ENCODE data around the gene ZC3H7A. TPM values are rescaled to one million over a fixed set of nuclear protein-coding genes. Genes with fewer than 3 reads are reported as not detected.

Gene ZC3H7A
- total and polyA plus RNA-seq, 9 of the 15 experiments (the other 6 are each of a cell fraction or from before 2014, with no cell fraction given), result 19.8 to 49.1 (median 28.2) TPM

DNA sequence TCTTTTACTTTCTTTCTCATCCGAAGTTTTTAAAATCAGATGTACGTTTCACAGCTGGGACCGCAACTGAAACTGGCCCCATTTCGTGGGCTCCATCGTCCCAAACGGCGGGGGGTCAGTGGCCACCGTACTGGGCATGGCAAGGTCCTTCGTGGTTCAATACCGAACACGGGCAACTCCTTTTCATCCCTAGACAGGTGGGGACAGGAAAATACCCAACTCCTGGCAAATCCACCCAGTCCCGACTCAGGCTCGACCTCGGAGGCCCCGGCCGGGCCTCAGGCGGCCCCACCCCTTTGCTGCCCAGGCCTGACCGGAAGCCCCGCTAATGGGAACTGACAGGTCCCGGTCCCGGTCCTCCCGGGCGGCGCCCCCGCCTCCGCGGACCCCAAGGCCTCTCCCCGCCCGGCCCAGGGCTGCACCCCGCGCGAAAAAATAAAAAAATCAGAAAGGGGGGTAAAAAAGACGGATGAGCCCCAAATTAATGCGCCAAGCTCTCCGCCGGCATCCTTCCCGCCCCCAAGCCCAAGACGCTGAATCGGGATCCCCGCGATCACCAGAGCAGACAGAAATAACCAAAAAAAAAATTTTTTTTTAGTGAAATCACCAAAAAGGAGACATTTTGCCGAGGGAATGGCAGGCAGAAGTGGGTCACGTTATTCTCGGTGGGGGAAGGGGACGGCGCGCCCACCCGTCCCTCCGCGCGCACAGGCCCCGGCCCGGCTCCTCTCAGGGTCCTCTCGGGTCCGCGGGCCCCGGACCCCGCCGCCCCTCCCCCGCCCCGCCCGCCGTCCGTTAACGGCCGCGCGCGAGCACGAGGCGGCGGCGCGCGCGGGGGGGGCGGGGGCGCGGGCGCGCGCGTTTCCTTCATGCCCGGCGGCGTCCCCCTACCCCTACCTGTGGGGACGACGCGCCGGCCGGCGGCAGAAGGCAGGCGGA, 562 bp downstream of the ZC3H7A start (continued):
- TF ChIP-seq, protein P1, sequence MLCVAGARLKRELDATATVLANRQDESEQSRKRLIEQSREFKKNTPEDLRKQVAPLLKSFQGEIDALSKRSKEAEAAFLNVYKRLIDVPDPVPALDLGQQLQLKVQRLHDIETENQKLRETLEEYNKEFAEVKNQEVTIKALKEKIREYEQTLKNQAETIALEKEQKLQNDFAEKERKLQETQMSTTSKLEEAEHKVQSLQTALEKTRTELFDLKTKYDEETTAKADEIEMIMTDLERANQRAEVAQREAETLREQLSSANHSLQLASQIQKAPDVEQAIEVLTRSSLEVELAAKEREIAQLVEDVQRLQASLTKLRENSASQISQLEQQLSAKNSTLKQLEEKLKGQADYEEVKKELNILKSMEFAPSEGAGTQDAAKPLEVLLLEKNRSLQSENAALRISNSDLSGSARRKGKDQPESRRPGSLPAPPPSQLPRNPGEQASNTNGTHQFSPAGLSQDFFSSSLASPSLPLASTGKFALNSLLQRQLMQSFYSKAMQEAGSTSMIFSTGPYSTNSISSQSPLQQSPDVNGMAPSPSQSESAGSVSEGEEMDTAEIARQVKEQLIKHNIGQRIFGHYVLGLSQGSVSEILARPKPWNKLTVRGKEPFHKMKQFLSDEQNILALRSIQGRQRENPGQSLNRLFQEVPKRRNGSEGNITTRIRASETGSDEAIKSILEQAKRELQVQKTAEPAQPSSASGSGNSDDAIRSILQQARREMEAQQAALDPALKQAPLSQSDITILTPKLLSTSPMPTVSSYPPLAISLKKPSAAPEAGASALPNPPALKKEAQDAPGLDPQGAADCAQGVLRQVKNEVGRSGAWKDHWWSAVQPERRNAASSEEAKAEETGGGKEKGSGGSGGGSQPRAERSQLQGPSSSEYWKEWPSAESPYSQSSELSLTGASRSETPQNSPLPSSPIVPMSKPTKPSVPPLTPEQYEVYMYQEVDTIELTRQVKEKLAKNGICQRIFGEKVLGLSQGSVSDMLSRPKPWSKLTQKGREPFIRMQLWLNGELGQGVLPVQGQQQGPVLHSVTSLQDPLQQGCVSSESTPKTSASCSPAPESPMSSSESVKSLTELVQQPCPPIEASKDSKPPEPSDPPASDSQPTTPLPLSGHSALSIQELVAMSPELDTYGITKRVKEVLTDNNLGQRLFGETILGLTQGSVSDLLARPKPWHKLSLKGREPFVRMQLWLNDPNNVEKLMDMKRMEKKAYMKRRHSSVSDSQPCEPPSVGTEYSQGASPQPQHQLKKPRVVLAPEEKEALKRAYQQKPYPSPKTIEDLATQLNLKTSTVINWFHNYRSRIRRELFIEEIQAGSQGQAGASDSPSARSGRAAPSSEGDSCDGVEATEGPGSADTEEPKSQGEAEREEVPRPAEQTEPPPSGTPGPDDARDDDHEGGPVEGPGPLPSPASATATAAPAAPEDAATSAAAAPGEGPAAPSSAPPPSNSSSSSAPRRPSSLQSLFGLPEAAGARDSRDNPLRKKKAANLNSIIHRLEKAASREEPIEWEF (CRISPR knock-in tag; IDR thresholded peaks at IDR 0.05), result peak; percentile 76
- peak; percentile 36 for TF ChIP-seq POLR2A (conservative IDR thresholded peaks at IDR 0.05)
- 0 out of 2 replicates have a peak, but pooled peaks have one; percentile 14 for TF ChIP-seq BHLHE40 (IDR thresholded peaks at IDR 0.05; ENCODE audit: low read length)
- peak; percentile 89; the same call in 1 of the 2 replicates for TF ChIP-seq ZNF395 (CRISPR knock-in tag; IDR thresholded peaks at IDR 0.05)
- peak; percentile 84 for TF ChIP-seq GABPA (tag; conservative IDR thresholded peaks at IDR 0.05; ENCODE audit: low read depth)
- TF ChIP-seq, protein P2, sequence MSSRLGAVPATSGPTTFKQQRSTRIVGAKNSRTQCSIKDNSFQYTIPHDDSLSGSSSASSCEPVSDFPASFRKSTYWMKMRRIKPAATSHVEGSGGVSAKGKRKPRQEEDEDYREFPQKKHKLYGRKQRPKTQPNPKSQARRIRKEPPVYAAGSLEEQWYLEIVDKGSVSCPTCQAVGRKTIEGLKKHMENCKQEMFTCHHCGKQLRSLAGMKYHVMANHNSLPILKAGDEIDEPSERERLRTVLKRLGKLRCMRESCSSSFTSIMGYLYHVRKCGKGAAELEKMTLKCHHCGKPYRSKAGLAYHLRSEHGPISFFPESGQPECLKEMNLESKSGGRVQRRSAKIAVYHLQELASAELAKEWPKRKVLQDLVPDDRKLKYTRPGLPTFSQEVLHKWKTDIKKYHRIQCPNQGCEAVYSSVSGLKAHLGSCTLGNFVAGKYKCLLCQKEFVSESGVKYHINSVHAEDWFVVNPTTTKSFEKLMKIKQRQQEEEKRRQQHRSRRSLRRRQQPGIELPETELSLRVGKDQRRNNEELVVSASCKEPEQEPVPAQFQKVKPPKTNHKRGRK (tag; IDR thresholded peaks at IDR 0.05), result no peak
- no peak for TF ChIP-seq NFIX (CRISPR knock-in tag; IDR thresholded peaks at IDR 0.05; ENCODE audit: low read depth)
- no peak for TF ChIP-seq DIDO1 (tag; IDR thresholded peaks at IDR 0.05; ENCODE audit: low read depth)
- TF ChIP-seq ZNF175 (CRISPR knock-in tag; IDR thresholded peaks at IDR 0.05; ENCODE audit: low read depth), result peak; percentile 94
- no peak for TF ChIP-seq TOE1 (IDR thresholded peaks at IDR 0.05; ENCODE audit: borderline replicate concordance)
- TF ChIP-seq TOE1 (CRISPR knock-in tag; IDR thresholded peaks at IDR 0.05; ENCODE audit: borderline replicate concordance, low read depth), result no peak
- peak; percentile 63 for TF ChIP-seq PKNOX1 (IDR thresholded peaks at IDR 0.05)
- TF ChIP-seq FOXK1 (CRISPR knock-in tag; IDR thresholded peaks at IDR 0.05; ENCODE audit: borderline replicate concordance), result no peak
- TF ChIP-seq TCF7L2 (IDR thresholded peaks at IDR 0.05; ENCODE audit: low read depth, low read length), result no peak
- TF ChIP-seq TAF15 (IDR thresholded peaks at IDR 0.05; ENCODE audit: low read depth, low read length), result no peak
